Mesangial cell (primary cell): ENCODE measurements around the gene IDH2. TPM values are rescaled to one million over a fixed set of nuclear protein-coding genes. Genes with fewer than 3 reads are reported as not detected.

ENCODE experiments used
- total RNA-seq: library from RNA; depleted of rRNA; stranded (reverse); fragments of >200 nt; gene quantifications from 2 replicates; pipeline ENCODE4 v1.2.3, GENCODE V29; 2015

IDH2 gene
- 129 and 142 TPM in 2 replicates for total RNA-seq

DNA sequence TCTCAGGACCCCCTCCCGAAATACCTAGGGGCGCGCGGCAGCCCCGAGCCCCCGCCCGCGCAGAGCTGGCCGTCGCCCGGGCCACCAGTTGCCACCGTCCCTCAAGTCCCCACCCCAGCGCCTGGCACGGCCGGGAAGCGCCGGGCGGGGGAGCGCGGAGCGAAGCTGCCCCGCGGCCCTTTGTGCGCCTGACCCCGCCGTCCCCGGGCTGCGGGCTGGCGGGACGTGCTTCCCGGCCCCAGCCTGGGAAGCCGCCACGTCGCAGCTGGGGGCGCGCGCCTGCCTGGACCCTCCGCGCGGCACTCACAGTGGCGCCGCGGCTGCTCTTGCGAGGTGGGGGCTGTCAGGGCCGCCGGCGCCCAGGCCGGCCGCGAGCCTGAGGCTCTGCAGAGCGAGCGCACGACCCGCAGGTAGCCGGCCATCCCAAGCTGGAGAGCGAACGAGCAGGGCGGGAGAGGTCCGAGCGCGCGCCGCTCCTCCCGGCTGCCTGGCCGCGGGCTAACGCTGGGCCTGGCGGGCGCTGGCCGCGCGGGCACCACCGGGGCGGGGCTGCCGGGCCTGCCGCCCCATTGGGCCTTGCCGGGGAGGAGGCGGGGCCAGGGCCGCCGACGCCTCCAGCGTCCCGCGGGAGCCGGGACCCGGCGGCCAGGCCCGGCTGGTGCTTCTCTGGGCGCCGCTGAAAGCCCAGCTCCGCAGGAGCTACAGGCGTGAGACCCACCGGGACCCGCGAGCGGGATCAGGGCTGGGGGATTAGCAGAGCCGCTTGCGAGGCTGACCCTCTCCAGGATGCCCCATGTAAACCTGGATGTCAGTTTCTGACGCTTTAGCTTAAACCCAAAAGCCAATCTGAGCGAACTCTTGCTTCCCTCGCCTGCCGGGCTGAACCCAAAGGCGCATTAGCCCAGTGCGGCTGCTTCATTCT lies at the start of gene IDH2:
TSS of gene IDH2 (minus strand) at position 500 of the 922 bp plus-strand sequence. CDS start at position 422, 78 bp downstream.

Other genes with a start within 250 kb of the IDH2 start
- 24.1 and 27.6 TPM in 2 replicates for gene AP3S2, start 208.5 kb downstream of the IDH2 start, total RNA-seq
- 9.0 and 13.1 TPM in 2 replicates for gene ARPIN, start 189.5 kb downstream of the IDH2 start, total RNA-seq
- gene ZNF710, start 101.1 kb downstream of the IDH2 start, total RNA-seq = 12.5 and 14.0 TPM in 2 replicates
- 47.7 and 135 TPM in 2 replicates for gene SEMA4B, start 98.9 kb upstream of the IDH2 start, total RNA-seq
- 55.8 and 67.1 TPM in 2 replicates for gene CIB1, start 131.5 kb upstream of the IDH2 start, total RNA-seq
- gene GDPGP1, start 131.7 kb upstream of the IDH2 start, total RNA-seq = 7.9 and 8.1 TPM in 2 replicates
- gene TTLL13, start 147.1 kb upstream of the IDH2 start, total RNA-seq = under 0.01 TPM in 1 of 2 replicates, not detected in the other
- 69.2 and 71.2 TPM in 2 replicates for gene NGRN, start 163.2 kb upstream of the IDH2 start, total RNA-seq
- gene ZNF774, start 249.8 kb upstream of the IDH2 start, total RNA-seq = 0.33 and 1.5 TPM in 2 replicates